ENCODE results near the gene CCDC136.

Gene CCDC136

DNA sequence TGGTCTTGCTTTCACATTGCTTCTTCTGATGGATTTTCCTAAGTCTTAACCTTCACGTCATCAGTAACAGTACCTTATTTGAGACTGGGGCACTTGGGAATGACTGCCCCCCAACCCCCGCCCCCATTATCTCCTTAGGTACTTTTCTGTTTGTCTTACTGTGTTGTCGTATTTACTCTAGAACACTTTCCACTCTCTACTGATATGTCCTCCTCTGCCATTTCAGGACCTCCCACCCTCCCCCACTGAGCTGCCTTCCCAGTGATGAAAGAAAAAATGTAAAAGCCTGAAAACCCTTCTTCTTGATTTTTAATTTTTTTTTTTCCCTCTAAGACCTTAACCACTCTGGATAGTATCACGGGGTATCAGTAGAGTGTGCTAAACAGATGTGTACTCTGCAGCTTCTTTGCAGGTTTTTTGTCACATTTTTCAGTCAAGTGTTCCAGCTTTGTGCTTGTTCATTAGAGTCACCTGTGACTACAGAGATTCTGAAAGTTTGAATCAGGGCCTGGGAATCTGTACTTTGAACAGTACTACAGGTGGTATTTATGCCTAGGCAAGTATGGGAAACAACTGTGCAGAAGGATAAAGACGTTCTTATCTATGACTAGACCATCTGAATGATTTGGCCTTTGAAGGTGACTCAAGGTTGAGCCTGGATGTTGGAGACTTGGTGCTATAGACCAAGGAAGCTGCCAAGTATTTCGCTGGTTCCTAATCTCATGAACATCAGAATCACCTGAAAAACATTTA lies 44.3 kb upstream of the CCDC136 start:
- no peak overlapping the region for H3K4me3 ChIP-seq (ENCODE audit: low read depth, low read length)
- TF ChIP-seq CTCF (IDR thresholded peaks at IDR 0.05; ENCODE audit: insufficient read depth, low read length, missing control alignments): no peak
- ChIA-PET POLR2A (interaction anchor here (2.9 kb wide), 1 partner anchor 9 kb away, joined by 18 read pairs; no protein-coding TSS in a partner anchor), CTCF (interaction anchor here (1.0 kb wide), 1 partner anchor 9 kb away, joined by 3 read pairs; no protein-coding TSS in a partner anchor)
- no peak for DNase-seq (ENCODE audit: low read depth, low spot score)

GRCh38 chr7:128752251-128752650 lies 39.5 kb upstream of the CCDC136 start:
- ChIA-PET CTCF (no interaction called here), POLR2A (no interaction called here)
- no peak overlapping the region for H3K4me3 ChIP-seq (ENCODE audit: low read depth, low read length)
- no peak for TF ChIP-seq CTCF (IDR thresholded peaks at IDR 0.05; ENCODE audit: insufficient read depth, low read length, missing control alignments)
- no peak for DNase-seq (ENCODE audit: low read depth, low spot score)

GRCh38 chr7:128755075-128755818 lies 36.5 kb upstream of the CCDC136 start:
- CTCF ChIA-PET: interaction anchor here (1.3 to 1.7 kb wide), 2 partner anchors 9 to 28 kb away, joined by 3 to 4 read pairs; no protein-coding TSS in a partner anchor
- POLR2A ChIA-PET: interaction anchor here (0.8 to 5.4 kb wide), 8 partner anchors 8 to 77 kb away, joined by 3 to 74 read pairs (median 10); partner anchors contain the start of gene CALU
- no peak overlapping the region for H3K4me3 ChIP-seq (ENCODE audit: low read depth, low read length)
- TF ChIP-seq CTCF (IDR thresholded peaks at IDR 0.05; ENCODE audit: insufficient read depth, low read length, missing control alignments): no peak
- DNase-seq (ENCODE audit: low read depth, low spot score): no peak

DNA sequence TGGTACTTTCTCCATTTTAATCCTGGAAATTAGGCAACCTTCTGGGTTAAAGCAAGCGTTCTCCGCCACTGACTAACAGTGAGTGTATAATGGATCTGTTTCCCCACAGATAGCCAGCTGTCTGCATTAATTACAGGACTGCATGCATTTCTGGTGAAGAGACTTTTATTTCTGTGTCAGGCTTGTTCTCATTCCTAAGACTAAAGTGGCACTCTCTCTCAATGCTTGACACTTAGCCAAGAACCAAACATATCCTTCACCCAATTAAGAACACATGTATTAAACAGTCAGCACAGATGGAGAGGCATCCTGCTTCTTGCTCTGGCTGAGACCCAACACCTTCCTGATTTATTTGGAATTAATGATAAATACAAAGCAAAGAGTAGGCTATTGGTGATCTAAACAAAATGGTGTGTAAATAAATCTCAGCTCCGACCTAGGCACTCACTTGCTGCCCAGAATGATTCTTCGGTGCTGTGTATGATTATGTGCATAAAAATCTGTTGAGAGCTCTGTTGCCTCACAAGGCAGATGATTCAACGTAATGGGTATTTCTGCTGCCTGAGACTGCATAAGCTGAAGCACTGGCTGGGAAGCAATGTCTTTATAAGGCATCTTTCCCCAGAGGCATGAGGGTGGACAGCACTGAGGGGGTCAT lies 35.8 kb upstream of the CCDC136 start:
- CTCF ChIA-PET: interaction anchor here (0.8 to 1.7 kb wide), 4 partner anchors 10 to 107 kb away, joined by 3 to 4 read pairs (median 3); partner anchors contain the start of gene ATP6V1F
- TF ChIP-seq CTCF (IDR thresholded peaks at IDR 0.05; ENCODE audit: insufficient read depth, low read length, missing control alignments): no peak

DNA sequence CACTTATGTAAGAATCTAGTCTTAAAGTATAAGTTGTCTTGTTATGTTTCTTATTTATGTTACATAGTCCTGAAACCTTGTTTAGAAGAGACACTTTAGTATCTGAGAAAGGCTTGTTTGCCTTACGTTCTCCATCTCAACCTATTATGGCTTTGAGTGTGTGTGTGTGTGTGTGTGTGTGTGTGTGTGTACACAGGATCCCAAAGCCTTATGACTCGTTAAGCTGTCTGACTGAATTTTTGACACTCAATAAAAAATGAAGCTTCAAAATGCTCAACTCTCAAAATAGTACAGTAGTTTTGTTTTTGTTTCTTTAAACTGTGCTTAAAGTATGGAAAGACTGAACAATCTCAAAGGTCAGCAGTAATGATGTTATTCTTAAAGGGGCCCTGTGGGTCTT lies 34.6 kb upstream of the CCDC136 start:
- CTCF ChIA-PET: interaction anchor here (1.7 kb wide), 1 partner anchor 106 kb away, joined by 3 read pairs; the partner anchor contains the start of gene ATP6V1F
- H3K4me3 ChIP-seq (ENCODE audit: low read depth, low read length): no peak overlapping the region
- POLR2A ChIA-PET: interaction anchor here (1.3 to 5.4 kb wide), 4 partner anchors 10 to 79 kb away, joined by 6 to 74 read pairs (median 14); partner anchors contain the start of gene CALU
- DNase-seq (ENCODE audit: low read depth, low spot score): no peak
- no peak for TF ChIP-seq CTCF (IDR thresholded peaks at IDR 0.05; ENCODE audit: insufficient read depth, low read length, missing control alignments)

More for the DNA sequence above, 35.8 kb upstream of the CCDC136 start:
- no peak overlapping the region for H3K4me3 ChIP-seq (ENCODE audit: low read depth, low read length)
- POLR2A ChIA-PET: interaction anchor here (0.8 to 5.4 kb wide), 11 partner anchors 9 to 80 kb away, joined by 3 to 74 read pairs (median 6); partner anchors contain the start of gene CALU
- peak; percentile 90 for DNase-seq (ENCODE audit: low read depth, low spot score)
